Activated T-cell treated with anti-CD3 and anti-CD28 coated beads, Interleukin-2, amount 50 U/mL, for 72 hours (primary cell): Measurements from ENCODE around the gene PXT1. TPM values are rescaled to one million over a fixed set of nuclear protein-coding genes. Genes with fewer than 3 reads are reported as not detected.
"Not testable (repeated sequence)": the region's sequence is repeated elsewhere in the genome, so short reads cannot be mapped to it uniquely, and the experiment has no call there.

ENCODE experiments used
- ATAC-seq, 2 donors: fragments of 150-1000 bp; cut with Tn5 transposase; replicated peaks in 1 of 2; 2 replicates each; pipeline ENCODE4 v1.10.0; 2021; ENCODE audit warnings: moderate library complexity in 2 of 2, mild to moderate bottlenecking in 1 of 2
- DNase-seq, 2 donors: peaks; one replicate each; pipeline ENCODE4 v3.0.0; 2021 to 2022; ENCODE audit warnings: mixed read lengths in 1 of 2
- H3K27ac Mint-ChIP-seq: one replicate; pipeline ENCODE4 v1.8.0; 2022; ENCODE audit warnings: mild to moderate bottlenecking, moderate library complexity, mixed read lengths
- H3K27me3 Mint-ChIP-seq: one replicate; pipeline ENCODE4 v1.8.0; 2022; ENCODE audit warnings: low read depth, mixed read lengths
- H3K36me3 Mint-ChIP-seq, 2 donors: one replicate each; pipeline ENCODE4 v1.8.0; 2022; ENCODE audit warnings: mixed read lengths in 2 of 2, mild to moderate bottlenecking in 1 of 2; ENCODE audit not compliant: insufficient read depth in 2 of 2
- H3K4me1 Mint-ChIP-seq: one replicate; pipeline ENCODE4 v1.8.0; 2022; ENCODE audit warnings: low read depth, mixed read lengths
- H3K4me3 Mint-ChIP-seq, 2 donors: one replicate each; pipeline ENCODE4 v1.8.0; 2022; ENCODE audit warnings: mild to moderate bottlenecking in 2 of 2, mixed read lengths in 2 of 2, moderate library complexity in 2 of 2
- H3K9me3 Mint-ChIP-seq, 2 donors: one replicate each; pipeline ENCODE4 v1.8.0; 2022; ENCODE audit warnings: mixed read lengths in 2 of 2
- total RNA-seq, 2 donors: library from RNA; stranded (reverse); gene quantifications; one replicate each; pipeline ENCODE4 v1.2.3, GENCODE V29; 2022

Gene PXT1
- total RNA-seq, 2 donors from 2014 or later: 0.25 to 0.48 TPM

DNA sequence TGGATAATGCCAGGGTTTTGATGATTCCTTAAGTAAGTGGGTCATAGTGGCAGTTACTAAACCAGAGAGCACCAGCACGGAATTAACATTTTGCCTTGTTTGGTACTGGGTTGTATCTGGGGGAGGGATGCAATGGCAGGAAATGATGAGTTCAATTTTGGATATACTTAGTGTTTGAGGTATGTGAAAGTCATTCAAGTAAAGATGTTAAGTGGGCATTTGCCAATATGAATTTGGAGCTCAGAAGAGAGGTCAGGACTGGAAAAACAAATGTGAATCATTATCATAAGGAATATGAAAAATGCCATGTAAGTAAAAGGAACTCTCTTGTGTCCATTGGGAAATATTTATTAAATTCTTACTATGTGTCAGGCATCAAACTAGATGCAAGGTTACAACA lies 6.2 kb downstream of the PXT1 start:
- Mint-ChIP-seq H3K4me1 (peaks cover 15% of the 10 kb centered on the region), H3K36me3 (no peaks in the 10 kb centered on the region), H3K27ac (no peak overlapping the region), H3K27me3 (no peaks in the 10 kb centered on the region), H3K9me3 (no peaks in the 10 kb centered on the region), H3K4me3 (no peak overlapping the region)
- no peak for ATAC-seq
- no peak for DNase-seq

DNA sequence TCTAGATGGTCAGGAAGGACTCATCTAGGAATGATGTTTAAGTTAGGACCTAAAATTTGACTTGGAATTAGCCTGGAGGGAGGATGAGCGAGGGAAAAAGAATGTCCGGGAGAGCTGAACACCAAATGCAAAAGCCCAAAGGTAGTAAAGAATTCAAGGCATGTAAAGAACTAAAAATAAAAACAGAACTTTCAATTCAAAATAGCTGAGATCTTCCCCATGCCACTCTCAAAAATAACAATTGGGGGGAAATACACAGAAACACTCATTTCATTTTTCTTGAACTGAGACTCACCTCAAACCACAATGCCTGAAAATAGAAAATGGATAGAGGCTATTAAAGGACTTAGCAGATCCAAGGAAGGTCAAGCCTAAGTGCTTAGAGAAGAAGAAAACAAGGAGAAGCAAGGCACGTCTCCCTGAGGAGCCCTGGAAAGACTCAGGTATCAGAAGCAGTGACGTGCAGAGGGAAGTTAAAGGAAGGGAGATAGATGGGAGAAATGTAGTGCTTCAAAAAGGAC lies 10.4 kb downstream of the PXT1 start:
- Mint-ChIP-seq H3K36me3 (no peaks in the 10 kb centered on the region), H3K4me3 (no peak overlapping the region), H3K9me3 (no peaks in the 10 kb centered on the region), H3K27ac (no peak overlapping the region), H3K4me1 (peaks cover 6% of the 10 kb centered on the region), H3K27me3 (no peaks in the 10 kb centered on the region)
- DNase-seq (no peak), ATAC-seq (no peak)

DNA sequence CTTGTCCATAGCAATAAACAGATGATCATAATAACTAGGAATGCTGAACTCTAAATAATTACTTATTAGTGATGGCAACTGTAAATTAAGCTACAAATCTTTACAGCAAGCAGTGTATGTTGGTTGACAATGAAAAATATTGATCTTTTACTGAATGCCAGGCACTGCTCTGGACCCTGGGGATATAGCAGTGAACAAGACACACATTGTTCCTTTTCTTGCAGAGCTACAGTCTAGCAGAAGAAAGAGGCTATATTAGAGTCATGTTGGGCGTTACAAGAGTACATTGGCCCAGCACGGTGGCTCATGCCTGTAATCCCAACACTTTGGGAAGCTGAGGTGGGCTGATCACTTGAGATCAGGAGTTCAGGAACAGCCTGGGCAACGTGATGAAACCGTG lies 11.5 kb downstream of the PXT1 start:
- Mint-ChIP-seq H3K4me3 (no peak overlapping the region), H3K36me3 (no peaks in the 10 kb centered on the region), H3K27me3 (no peaks in the 10 kb centered on the region), H3K27ac (no peak overlapping the region), H3K4me1 (peaks cover 6% of the 10 kb centered on the region), H3K9me3 (no peaks in the 10 kb centered on the region)
- no peak for DNase-seq
- ATAC-seq: no peak

DNA sequence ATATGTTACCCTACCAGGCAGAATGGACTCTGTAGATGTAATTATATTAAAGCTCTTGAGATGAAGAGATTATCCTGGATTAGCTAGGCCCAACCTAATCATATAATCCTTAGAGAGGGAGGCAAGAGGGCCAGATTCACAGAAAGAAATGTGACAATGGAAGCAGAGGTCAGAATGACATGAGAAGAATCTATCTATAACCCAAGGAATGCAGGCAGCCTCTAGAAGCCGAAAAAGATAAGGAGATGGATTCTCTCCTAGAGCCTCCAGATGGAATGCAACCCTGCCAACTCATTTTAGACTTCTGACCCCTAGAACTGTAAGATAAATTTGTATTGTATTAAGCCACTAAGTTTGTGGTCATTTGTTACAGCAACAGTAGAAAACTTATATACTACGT lies 12.3 kb downstream of the PXT1 start:
- Mint-ChIP-seq H3K36me3 (no peaks in the 10 kb centered on the region), H3K4me1 (peaks cover 6% of the 10 kb centered on the region), H3K27me3 (no peaks in the 10 kb centered on the region), H3K4me3 (no peak overlapping the region), H3K9me3 (no peaks in the 10 kb centered on the region), H3K27ac (no peak overlapping the region)
- ATAC-seq (no peak), DNase-seq (no peak)

DNA sequence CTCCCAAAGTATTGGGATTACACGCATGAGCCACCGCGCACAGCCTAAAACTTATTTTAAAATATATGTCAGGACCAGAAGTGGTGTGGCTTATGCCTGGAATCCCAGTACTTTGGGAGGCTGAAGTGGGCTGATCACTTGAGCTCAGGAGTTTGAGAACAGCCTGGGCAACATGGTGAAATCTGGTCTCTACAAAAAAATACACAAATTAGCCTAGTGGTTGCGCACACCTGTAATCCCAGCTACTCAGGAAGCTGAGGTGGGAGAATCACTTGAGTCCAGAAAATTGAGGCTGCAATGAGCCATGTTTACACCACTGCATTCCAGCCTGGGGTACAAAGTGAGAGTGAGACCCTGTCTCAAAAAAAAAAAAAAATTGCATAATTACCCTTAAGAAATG lies 13.7 kb downstream of the PXT1 start:
- Mint-ChIP-seq H3K4me1 (peaks cover 11% of the 10 kb centered on the region), H3K4me3 (no peak overlapping the region), H3K36me3 (no peaks in the 10 kb centered on the region), H3K27me3 (no peaks in the 10 kb centered on the region), H3K27ac (no peak overlapping the region), H3K9me3 (no peaks in the 10 kb centered on the region)
- peak in 1 of 2 donors; percentile 35 for ATAC-seq
- DNase-seq: no peak

DNA sequence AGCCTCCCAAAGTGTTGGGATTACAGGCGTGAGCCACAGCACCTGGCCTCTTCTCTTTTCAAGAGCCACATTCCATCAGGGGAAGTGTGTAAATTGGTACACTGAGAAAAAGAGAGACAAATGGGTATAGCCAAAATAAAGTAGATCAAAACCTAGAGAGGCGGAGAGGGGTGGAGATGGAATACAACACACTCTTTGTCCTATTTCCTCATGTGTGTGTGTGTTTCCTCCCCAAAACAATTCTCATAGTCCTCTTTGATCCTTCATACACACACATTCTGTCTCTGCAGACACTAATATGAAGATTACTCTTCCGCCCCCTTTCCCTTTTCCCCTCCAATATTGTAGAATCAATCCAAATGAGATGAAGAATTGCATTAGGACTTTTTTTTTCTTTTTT lies 16.0 kb downstream of the PXT1 start:
- Mint-ChIP-seq H3K27ac (no peak overlapping the region), H3K27me3 (no peaks in the 10 kb centered on the region), H3K4me3 (no peak overlapping the region), H3K36me3 (no peaks in the 10 kb centered on the region), H3K9me3 (no peaks in the 10 kb centered on the region), H3K4me1 (peaks cover 22% of the 10 kb centered on the region)
- no peak for DNase-seq
- no peak for ATAC-seq

DNA sequence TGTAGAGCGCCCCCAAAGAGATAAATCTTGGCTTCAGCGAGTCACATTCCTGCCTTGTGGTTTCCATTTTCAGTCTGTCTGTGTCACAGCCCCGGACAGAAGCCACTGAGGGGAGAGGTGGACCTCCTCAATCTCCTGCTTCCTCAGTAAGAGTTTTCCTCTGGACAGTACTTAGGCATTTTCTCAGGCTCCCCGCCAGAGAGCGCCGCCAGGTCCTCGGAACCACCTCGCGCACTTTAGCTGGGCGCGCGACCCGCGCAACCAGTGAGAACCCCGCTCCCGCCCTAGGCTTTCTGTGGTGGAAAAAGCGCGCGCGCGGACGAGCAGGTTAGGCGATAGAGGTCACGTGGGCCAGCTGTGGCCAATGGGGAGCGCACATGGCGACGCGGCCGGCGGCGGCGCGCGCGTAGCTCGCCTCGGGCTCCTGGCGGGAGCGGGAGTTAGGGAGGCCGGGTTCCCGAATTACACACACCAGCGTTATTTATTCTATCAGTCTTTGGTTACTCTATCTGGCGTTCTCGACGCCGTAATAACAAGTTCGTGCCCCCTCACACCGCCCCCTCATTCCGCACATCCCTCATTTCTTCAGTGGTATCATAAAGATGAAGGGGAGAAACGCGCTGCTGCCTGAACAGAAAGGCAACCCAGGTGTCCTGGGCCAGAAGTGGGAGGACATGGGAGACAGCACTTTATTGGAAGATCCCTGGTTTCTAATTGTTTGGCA lies 19.4 kb downstream of the PXT1 start:
- H3K4me3 Mint-ChIP-seq: peak overlapping the region; percentile 89 to 91
- peaks cover 22% of the 10 kb centered on the region for H3K4me1 Mint-ChIP-seq
- H3K27me3 Mint-ChIP-seq: no peaks in the 10 kb centered on the region
- H3K9me3 Mint-ChIP-seq: no peaks in the 10 kb centered on the region
- H3K36me3 Mint-ChIP-seq: no peaks in the 10 kb centered on the region
- peak overlapping the region; percentile 97 for H3K27ac Mint-ChIP-seq
- ATAC-seq (peak; percentile 99), DNase-seq (peak; percentile 98 to 99)

DNA sequence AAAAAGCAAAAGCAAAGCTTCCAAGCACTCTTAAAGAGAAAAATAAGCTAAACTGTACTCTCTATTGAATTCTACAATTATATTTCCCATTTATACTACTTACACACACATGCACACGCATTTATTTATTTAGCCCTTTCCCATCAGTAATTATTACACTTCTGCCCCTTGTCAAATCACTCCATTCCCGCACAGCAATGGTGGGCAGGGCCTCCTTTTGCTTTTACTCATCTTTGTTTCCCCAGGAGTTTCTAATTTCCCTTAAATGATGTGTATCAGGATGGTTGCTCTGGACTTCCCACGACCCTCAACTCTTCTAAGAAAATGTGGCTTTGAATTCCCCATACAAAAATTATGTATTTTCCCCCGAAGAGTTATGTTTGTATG lies 19.9 kb downstream of the PXT1 start:
- Mint-ChIP-seq H3K36me3 (no peaks in the 10 kb centered on the region), H3K27me3 (no peaks in the 10 kb centered on the region), H3K9me3 (no peaks in the 10 kb centered on the region), H3K4me1 (peaks cover 22% of the 10 kb centered on the region), H3K27ac (peak overlapping the region; percentile 97), H3K4me3 (peak overlapping the region; percentile 89 to 91)
- DNase-seq: no peak
- no peak for ATAC-seq

DNA sequence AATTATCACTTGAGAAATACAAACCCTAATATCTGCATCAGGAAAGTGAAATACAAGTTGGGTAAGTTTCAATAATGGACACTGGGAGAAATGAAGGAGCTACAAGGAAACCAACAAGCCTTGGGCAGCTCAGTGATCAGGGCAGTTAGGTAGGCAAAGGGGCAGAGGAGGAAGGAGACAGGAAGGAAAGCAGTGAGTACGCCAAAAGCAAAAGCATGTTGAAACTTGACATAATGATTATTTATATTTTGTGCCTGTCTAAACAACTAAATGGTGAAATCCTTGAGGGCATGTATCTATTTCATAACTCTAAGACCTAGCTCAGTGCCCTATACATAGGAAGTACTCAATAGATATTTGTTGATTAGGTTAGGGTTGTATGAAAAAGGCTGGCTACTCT lies 23.3 kb downstream of the PXT1 start:
- Mint-ChIP-seq H3K4me1 (peaks cover 22% of the 10 kb centered on the region), H3K9me3 (no peaks in the 10 kb centered on the region), H3K36me3 (no peaks in the 10 kb centered on the region), H3K4me3 (no peak overlapping the region), H3K27me3 (no peaks in the 10 kb centered on the region), H3K27ac (no peak overlapping the region)
- ATAC-seq (no peak), DNase-seq (no peak)

DNA sequence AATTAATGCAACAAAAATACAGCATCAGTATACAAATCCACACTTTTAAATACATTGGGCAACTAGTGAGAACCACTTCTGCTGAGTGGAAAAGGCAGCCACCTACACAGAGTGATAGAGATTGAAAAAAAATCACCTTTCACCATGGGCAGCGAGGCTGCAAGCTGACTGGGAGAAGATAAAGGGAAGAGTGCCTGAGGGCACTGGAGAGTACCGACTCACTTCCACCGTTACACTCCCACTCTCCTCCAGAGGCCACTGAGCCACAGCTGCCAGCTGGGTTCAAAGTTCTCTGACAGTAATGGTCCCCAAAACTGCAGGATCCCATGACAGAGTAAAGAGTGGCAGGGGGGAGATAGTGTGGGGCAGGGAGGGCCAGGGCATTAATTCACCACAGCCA lies 24.1 kb downstream of the PXT1 start:
- no peak for DNase-seq
- no peak for ATAC-seq
- Mint-ChIP-seq H3K27me3 (no peaks in the 10 kb centered on the region), H3K4me1 (peaks cover 14% of the 10 kb centered on the region), H3K27ac (no peak overlapping the region), H3K36me3 (no peaks in the 10 kb centered on the region), H3K9me3 (no peaks in the 10 kb centered on the region), H3K4me3 (no peak overlapping the region)

DNA sequence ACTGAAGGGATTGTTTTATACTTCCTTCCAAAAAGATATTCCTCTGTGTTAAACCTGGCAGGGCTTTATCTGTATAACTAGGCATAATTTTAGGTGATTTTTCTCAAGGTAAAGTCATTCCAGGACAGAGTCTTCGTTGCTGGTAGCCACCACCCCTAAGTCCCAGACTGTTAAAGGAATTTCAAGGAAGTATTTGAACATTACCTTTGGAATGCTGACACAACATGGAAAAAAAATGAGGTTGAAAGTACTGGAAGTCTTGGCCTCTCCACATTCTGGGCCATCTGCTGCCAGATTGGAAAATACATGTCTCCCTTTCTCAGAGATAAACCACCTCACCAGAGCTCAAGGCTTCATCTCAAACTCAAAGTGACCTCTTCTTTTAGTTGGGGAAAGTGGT lies 28.2 kb downstream of the PXT1 start:
- Mint-ChIP-seq H3K36me3 (peaks cover 2 to 3% of the 10 kb centered on the region in 2 donors), H3K27ac (no peak overlapping the region), H3K27me3 (no peaks in the 10 kb centered on the region), H3K9me3 (peaks cover 2 to 3% of the 10 kb centered on the region in 2 donors), H3K4me1 (no peaks in the 10 kb centered on the region), H3K4me3 (no peak overlapping the region)
- ATAC-seq (no peak), DNase-seq (no peak)

DNA sequence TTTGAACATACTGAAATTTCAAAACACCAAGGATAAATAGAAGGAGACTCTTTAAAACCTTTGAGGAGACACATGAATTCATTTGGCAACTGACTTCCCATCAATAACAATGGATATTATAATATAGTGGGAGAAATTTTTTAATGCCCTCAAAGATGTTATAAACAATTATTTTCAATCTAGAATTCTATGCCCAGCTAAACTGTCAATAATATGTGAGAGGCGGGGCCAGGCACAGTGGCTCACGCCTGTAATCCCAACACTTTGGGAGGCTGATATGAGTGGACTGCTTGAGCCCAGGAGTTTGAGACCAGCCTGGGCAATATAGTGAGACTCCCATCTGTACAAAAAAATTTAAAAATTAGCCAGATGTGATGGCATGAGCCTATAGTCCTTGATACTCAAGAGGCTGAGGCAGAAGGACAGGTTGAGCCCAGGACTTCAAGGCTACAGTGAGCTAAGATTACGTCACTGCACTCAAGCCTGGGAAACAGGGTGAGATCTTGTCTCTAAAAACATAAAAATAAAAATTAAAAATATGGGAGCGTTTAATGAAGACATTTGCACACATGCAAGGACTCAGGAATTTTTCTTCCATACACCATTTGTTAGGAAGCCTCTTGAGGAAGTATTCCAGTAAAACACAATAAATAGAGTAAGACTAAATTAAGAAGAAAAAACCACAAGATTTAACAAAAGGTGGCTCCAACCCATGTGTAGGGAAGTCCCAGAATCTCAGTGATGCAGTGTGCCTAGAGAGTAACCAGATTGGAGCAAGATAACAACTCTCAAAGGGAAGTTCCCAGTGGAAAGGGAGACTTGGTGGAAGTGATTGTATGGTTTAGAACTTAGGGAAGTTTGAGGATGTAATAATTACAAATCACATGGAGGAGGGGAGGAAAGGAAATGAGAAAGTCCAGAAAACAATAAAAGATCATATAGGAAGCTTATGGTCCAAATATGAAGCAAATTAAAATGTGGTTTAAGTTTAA lies 28.9 kb downstream of the PXT1 start:
- DNase-seq: no peak
- no peak overlapping the region for H3K27ac Mint-ChIP-seq
- no peak overlapping the region for H3K4me3 Mint-ChIP-seq
- no peaks in the 10 kb centered on the region for H3K4me1 Mint-ChIP-seq
- H3K9me3 Mint-ChIP-seq: peaks cover 2 to 3% of the 10 kb centered on the region in 2 donors
- peaks cover 2 to 3% of the 10 kb centered on the region in 2 donors for H3K36me3 Mint-ChIP-seq
- no peaks in the 10 kb centered on the region for H3K27me3 Mint-ChIP-seq
- no peak for ATAC-seq

DNA sequence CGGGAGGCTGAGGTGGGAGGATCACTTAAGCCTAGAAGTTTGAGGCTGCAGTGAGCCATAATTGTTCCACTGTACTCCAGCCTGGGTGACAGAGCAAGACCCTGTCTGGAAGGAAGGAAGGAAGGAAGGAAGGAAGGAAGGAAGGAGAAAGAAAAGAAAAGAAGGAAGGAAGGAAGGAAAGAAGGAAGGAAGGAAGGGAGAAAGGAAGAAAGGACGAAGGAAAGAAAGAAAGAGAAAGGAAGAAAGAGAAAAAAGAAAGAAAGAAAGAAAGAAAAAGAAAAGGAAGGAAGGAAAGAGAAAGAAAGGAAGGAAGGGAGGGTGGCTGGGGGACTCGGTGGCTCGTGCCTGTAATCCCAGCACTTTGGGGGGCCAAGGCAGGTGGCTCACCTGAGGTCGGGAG lies 32.9 kb downstream of the PXT1 start:
- H3K27ac Mint-ChIP-seq, H3K27me3 Mint-ChIP-seq, H3K36me3 Mint-ChIP-seq, H3K9me3 Mint-ChIP-seq, ATAC-seq, H3K4me1 Mint-ChIP-seq, H3K4me3 Mint-ChIP-seq, DNase-seq: not testable (repeated sequence)
